Pancreas (tissue), 10 donors: ENCODE measurements around the gene CHD5. TPM values are rescaled to one million over a fixed set of nuclear protein-coding genes. Genes with fewer than 3 reads are reported as not detected.

Source experiments
- ATAC-seq, 4 donors: fragments of 200-7000 bp; cut with Tn5 transposase; one replicate each; pipeline versions ENCODE4 v1.8.0 to v1.9.1; 2020; ENCODE audit warnings: mild to moderate bottlenecking in 4 of 4, moderate library complexity in 4 of 4
- DNase-seq, 6 donors: peaks; one replicate each; pipeline ENCODE4 v3.0.0-alpha.2; 2020
- FAIRE-seq: peaks from 2 replicates; lab custom pipeline; 2012; peaks lifted over from hg19 to GRCh38; lab: Jason Lieb, UNC
- H3K27ac ChIP-seq, 4 donors: fragments of 200-600 bp; sonication (generic); 1 replicate in 3 of 4; 2 replicates in 1 of 4; pipeline versions ENCODE4 v1.5.0 to v1.8.0; 2020
- H3K27me3 ChIP-seq, 4 donors: fragments of 200-600 bp; one replicate each; pipeline ENCODE4 v1.8.0; 2021
- H3K36me3 ChIP-seq, 3 donors: fragments of 200-600 bp; sonication (generic) in 1 of 3; one replicate each; pipeline versions ENCODE4 v1.5.0 to v1.8.0; 2020 to 2021
- H3K4me1 ChIP-seq, 3 donors: fragments of 200-600 bp; one replicate each; pipeline ENCODE4 v1.8.0; 2021
- H3K4me3 ChIP-seq, 4 donors: fragments of 200-600 bp; sonication (generic) in 2 of 4; one replicate each; pipeline versions ENCODE4 v1.5.0 to v1.8.0; 2020 to 2021
- H3K9me3 ChIP-seq, 4 donors: fragments of 200-600 bp; one replicate each; pipeline ENCODE4 v1.8.0; 2021
- WGBS, 2 donors: extraction: QIAGEN DNeasy Blood & Tissue Kit; methylation state at CpG; one replicate each; pipeline ENCODE4 v1.1.7; 2013; 5-methylcytosine and 5-hydroxymethylcytosine counted together
- intact Hi-C, 3 donors: fragments of 100-400 bp; cut with DNase I; formaldehyde crosslinking; loops; one replicate each; pipeline versions ENCODE4 v1.11.1 to v1.14.2; 2022
- polyA plus RNA-seq, 2 donors: library from polyadenylated mRNA; stranded (reverse); fragments of 200-250 nt; gene quantifications; one replicate each; pipeline ENCODE4 v1.2.3, GENCODE V29; 2013
- total RNA-seq, 6 donors: library from RNA; stranded (reverse); fragmentation: NEBNext Ultra II Directional in 4 of 6; extraction: Animal tissue kit (Norgen Biotek cat#: 25700) in 4 of 6; gene quantifications; one replicate each; pipeline versions ENCODE4 v1.2.1 to v1.2.4, GENCODE V29; 2021 to 2023
- TF ChIP-seq, protein P1 (sequence below), 4 donors: fragments of 200-600 bp; sonication (generic) in 3 of 4; IDR thresholded peaks; one replicate each; pipeline versions ENCODE4 v1.5.0 to v1.8.0; 2021; ENCODE audit warnings: antibody characterized with exemption in 4 of 4
- donor health status: healthy with polysubstance abuse.
- donor health status: DM: no; HTN: no; CAD: no; lungs with moderate emphysema.
- donor health status: DM: no; HTN: no; CAD: no.
- donor health status: control.
- donor health status: control.
- donor health status: Bipolar disorder and iron deficiency.
- donor health status: DM: yes; HTN: yes; CAD: no.
- donor health status: DM: no; HTN: no; CAD: no.
- donor health status: DM: no; HTN: no; CAD: no.
- donor health status: DM: yes; HTN: yes; CAD: no.

The CHD5 gene
- total and polyA plus RNA-seq, 8 donors = 0.09 to 2.9 (median 0.40) TPM

DNA sequence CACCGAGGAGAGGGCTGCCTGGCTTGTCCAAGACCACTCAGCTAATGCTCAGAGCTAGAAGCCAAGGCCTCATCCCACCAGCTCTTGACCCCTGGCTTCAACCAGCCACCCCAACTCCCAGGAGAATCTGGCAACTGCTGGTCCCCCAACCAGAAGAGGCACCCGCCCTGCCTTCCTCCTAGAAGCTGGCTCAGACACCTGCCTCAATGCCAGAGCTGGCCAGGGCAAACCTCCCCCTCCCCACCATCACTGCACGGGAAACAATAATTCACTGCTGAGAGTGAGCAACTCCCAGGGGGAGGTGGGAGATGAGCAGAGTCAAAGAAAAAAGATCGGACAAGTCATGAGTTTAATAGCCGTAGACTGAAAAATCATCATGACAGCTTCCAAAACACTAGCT lies 3.3 kb downstream of the CHD5 start:
- Histone ChIP-seq H3K27me3 (peaks cover 0 to 8% (median 3%) of the 10 kb centered on the region in 4 donors), H3K27ac (no peak overlapping the region), H3K36me3 (no peaks in the 10 kb centered on the region), H3K9me3 (no peaks in the 10 kb centered on the region), H3K4me1 (peaks cover 0 to 2% (median 0%) of the 10 kb centered on the region in 3 donors), H3K4me3 (no peak overlapping the region)
- ATAC-seq (no peak), FAIRE-seq (no peak), DNase-seq (no peak)
- TF ChIP-seq, protein P1, sequence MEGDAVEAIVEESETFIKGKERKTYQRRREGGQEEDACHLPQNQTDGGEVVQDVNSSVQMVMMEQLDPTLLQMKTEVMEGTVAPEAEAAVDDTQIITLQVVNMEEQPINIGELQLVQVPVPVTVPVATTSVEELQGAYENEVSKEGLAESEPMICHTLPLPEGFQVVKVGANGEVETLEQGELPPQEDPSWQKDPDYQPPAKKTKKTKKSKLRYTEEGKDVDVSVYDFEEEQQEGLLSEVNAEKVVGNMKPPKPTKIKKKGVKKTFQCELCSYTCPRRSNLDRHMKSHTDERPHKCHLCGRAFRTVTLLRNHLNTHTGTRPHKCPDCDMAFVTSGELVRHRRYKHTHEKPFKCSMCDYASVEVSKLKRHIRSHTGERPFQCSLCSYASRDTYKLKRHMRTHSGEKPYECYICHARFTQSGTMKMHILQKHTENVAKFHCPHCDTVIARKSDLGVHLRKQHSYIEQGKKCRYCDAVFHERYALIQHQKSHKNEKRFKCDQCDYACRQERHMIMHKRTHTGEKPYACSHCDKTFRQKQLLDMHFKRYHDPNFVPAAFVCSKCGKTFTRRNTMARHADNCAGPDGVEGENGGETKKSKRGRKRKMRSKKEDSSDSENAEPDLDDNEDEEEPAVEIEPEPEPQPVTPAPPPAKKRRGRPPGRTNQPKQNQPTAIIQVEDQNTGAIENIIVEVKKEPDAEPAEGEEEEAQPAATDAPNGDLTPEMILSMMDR (IDR thresholded peaks at IDR 0.05) = no peak
- 59 to 74% methylated on average over 5 of the region's 5 CpGs for WGBS, 2 donors
- intact Hi-C loops = no loop called here

DNA sequence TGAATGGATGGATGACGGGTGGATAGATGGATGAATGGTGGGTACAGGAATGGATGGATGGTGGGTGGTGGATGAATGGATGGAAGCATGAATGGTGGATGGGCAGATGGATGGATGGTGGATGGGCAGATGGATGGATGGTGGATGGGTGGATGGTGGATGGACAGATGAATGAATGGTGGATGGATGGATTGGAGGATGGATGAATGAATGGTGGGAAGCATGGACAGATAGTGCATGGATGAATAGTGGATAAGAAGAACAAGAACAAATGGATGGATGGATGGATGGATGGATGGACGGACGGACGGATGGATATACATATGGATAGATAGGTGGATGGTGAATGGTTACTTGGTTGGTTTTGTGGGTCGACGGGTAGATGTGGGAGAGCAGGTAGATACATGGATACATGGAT lies 4.7 kb downstream of the CHD5 start:
- no peak for FAIRE-seq
- TF ChIP-seq, protein P1 (IDR thresholded peaks at IDR 0.05) = no peak
- Histone ChIP-seq H3K4me1 (peaks cover 0 to 2% (median 0%) of the 10 kb centered on the region in 3 donors), H3K27me3 (peaks cover 0 to 8% (median 3%) of the 10 kb centered on the region in 4 donors), H3K4me3 (no peak overlapping the region), H3K9me3 (no peaks in the 10 kb centered on the region), H3K27ac (no peak overlapping the region), H3K36me3 (no peaks in the 10 kb centered on the region)
- WGBS, 2 donors = 84 to 89% methylated on average over 6 of the region's 6 CpGs
- no peak for DNase-seq
- ATAC-seq = no peak
- intact Hi-C loops = no loop called here

DNA sequence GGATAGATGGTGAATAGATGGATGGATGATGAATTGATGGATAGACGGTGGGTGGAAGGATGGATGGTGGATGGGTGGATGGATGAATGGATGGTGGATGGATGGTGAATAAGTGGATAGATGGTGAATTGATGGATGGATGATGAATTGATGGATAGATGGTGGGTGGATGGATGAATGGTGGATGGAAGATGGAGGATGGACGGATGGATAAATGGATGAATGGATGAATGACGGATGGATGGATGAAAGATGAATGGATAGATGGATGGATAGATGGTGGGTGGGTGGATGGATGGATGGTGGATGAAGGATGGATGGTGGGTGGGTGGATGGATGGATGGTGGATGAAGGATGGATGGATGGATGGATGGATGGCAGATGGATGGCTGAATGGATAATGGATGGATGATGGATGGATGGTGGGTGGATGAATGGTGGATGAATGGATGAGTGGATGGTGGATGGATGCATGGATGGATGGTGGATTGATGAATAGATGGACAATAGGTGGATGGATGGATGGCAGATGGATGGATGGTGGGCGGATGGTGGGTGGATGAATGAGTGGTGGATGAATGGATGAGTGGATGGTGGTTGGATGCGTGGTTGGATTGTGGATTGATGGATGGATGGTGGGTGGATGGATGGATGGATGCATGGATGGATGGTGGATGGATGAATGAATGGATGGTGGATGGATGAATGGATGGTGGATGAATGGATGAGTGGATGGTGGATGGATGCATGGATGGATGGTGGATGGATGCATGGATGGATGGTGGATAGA lies 5.3 kb downstream of the CHD5 start:
- intact Hi-C loops = no loop called here

DNA sequence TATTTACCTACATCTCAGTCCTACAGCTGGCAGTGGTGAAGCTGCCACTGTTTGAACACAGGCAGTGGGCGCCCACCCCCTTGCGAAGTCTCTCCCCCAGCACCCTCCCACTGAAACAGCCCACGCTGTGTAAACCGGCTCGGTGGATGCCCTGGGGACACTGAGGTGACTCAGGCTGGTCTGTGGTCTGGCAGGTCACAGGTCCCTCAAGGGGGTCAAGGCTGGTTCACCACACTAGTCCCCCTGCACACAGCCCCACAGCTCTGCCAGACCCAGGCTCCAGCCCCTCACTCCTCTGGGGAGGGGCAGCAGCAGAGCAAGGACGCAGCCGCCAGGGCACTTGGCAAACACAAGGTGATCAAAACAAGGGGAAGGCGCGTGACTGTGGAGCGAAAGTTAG lies 7.6 kb downstream of the CHD5 start:
- H3K9me3 ChIP-seq = no peaks in the 10 kb centered on the region
- no peaks in the 10 kb centered on the region for H3K27me3 ChIP-seq
- no peak overlapping the region for H3K27ac ChIP-seq
- WGBS, 2 donors = 64 to 65% methylated on average over 10 of the region's 10 CpGs
- TF ChIP-seq, protein P1 (IDR thresholded peaks at IDR 0.05) = no peak
- FAIRE-seq (no peak), ATAC-seq (no peak), DNase-seq (no peak)
- no peaks in the 10 kb centered on the region for H3K36me3 ChIP-seq
- intact Hi-C loops = no loop called here
- H3K4me1 ChIP-seq = no peaks in the 10 kb centered on the region
- H3K4me3 ChIP-seq = no peak overlapping the region

More for the DNA sequence above, 5.3 kb downstream of the CHD5 start:
- 84 to 91% methylated on average over 5 of the region's 5 CpGs for WGBS, 2 donors
- no peaks in the 10 kb centered on the region for H3K36me3 ChIP-seq
- H3K27ac ChIP-seq = no peak overlapping the region
- TF ChIP-seq, protein P1 (IDR thresholded peaks at IDR 0.05) = no peak
- DNase-seq (no peak), ATAC-seq (no peak), FAIRE-seq (no peak)
- peaks cover 0 to 2% (median 0%) of the 10 kb centered on the region in 3 donors for H3K4me1 ChIP-seq
- no peaks in the 10 kb centered on the region for H3K9me3 ChIP-seq
- no peak overlapping the region for H3K4me3 ChIP-seq
- H3K27me3 ChIP-seq = peaks cover 0 to 8% (median 3%) of the 10 kb centered on the region in 4 donors

DNA sequence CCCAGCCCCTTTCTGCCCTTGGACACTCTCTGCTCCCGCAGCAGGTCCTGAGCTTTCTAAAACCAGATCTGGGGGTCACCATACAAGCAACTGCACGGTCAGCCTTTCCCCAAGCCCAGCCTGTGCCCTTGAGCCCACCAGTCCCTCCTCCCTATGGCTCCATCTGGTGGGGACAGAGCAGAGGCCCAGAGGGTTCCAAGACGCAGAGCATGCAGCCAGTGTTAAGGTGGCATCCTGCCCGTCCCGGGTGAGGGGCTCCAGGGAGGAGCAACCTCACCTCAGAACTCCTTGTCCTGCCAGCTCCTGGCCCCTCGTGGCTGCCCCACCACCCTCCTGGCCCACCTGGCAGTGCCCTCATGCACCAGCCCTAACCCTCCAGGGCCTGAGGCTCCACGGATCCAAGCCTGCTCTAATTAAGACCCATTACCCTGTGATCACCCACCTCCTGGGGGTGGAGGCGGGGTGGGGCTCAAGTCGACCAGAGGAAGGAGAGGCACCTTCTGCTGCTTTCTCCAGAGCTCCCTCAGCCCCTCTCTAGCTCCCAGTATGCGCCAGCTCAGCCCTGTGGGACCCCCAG lies 8.5 kb downstream of the CHD5 start:
- H3K9me3 ChIP-seq = no peaks in the 10 kb centered on the region
- no peak overlapping the region for H3K4me3 ChIP-seq
- DNase-seq (no peak), ATAC-seq (no peak), FAIRE-seq (no peak)
- H3K36me3 ChIP-seq = no peaks in the 10 kb centered on the region
- no peaks in the 10 kb centered on the region for H3K27me3 ChIP-seq
- H3K27ac ChIP-seq = no peak overlapping the region
- no peaks in the 10 kb centered on the region for H3K4me1 ChIP-seq
- TF ChIP-seq, protein P1 (IDR thresholded peaks at IDR 0.05) = no peak
- intact Hi-C loops = no loop called here
- 27 to 34% methylated on average over 10 of the region's 10 CpGs for WGBS, 2 donors
